ENCODE results near the gene NUP188.

The NUP188 gene

GRCh38 chr9:128916204-128916603 is 31.3 kb upstream of the NUP188 start:
- peak; percentile 57 for DNase-seq (ENCODE audit: low read depth, low spot score)

- DNase-seq (ENCODE audit: low read depth, low spot score) = no peak
These were observed 30.8 kb upstream of the NUP188 start for GRCh38 chr9:128916745-128917144.

DNA sequence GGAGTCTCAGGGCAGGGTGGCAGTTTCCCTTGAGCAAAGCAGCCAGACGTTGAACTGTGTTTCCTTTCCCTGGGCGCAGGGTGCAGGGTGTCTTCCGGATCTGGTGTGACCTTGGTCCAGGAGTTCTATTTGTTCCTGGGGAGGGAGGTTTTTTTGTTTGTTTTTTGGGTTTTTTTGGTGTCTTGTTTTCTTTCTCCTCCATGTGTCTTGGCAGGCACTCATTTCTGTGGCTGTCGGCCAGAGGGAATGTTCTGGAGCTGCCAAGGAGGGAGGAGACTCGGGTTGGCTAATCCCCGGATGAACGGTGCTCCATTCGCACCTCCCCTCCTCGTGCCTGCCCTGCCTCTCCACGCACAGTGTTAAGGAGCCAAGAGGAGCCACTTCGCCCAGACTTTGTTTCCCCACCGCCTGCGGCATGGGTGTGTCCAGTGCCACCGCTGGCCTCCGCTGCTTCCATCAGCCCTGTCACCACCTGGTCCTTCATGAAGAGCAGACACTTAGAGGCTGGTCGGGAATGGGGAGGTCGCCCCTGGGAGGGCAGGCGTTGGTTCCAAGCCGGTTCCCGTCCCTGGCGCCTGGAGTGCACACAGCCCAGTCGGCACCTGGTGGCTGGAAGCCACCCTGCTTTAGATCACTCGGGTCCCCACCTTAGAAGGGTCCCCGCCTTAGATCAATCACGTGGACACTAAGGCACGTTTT is 30.2 kb upstream of the NUP188 start:
- DNase-seq (ENCODE audit: low read depth, low spot score) = no peak

- no peak for DNase-seq (ENCODE audit: low read depth, low spot score)
These were observed 28.6 kb upstream of the NUP188 start for GRCh38 chr9:128918921-128919320.

- DNase-seq (ENCODE audit: low read depth, low spot score) = no peak
These were observed 28.0 kb upstream of the NUP188 start for GRCh38 chr9:128919402-128920089.

DNA sequence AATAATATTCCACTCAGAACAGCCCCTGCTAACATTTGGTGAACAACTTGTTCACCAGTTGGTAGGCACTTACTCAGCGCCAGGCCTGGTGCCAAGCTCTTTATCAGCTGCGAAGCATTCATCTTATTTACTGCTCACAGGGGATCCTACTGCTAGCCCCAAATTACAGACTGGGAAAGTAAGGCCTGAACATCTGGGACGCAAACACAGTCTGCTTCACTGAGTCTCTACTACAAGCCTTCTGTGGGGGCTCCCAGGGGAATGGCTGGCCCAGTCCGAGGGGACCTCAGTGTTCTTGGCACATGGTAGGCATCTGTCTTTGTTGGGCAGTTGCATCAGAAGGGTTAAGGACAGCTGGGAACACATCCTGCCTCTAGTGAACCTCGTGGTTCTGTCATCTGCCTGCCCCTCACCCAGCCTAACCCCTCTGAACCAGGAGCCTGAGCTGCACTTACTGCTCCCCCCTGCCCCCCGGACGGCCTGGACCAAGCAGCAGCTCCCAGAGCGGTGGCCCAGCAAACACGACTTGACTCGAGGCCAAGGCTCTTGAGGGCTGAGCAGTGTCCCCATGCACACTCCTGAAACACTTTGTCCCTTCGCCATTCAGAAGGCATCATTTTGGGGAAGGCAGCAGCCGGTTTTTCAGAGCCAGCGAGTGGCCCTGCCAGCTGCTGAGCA is 27.0 kb upstream of the NUP188 start, which contains the start of gene PHYHD1:
Gene PHYHD1, plus strand, starts transcription at position 602 of the 678 bp plus-strand sequence. CDS start 1,342 bp downstream, outside the sequence.
- no peak for DNase-seq (ENCODE audit: low read depth, low spot score)

DNA sequence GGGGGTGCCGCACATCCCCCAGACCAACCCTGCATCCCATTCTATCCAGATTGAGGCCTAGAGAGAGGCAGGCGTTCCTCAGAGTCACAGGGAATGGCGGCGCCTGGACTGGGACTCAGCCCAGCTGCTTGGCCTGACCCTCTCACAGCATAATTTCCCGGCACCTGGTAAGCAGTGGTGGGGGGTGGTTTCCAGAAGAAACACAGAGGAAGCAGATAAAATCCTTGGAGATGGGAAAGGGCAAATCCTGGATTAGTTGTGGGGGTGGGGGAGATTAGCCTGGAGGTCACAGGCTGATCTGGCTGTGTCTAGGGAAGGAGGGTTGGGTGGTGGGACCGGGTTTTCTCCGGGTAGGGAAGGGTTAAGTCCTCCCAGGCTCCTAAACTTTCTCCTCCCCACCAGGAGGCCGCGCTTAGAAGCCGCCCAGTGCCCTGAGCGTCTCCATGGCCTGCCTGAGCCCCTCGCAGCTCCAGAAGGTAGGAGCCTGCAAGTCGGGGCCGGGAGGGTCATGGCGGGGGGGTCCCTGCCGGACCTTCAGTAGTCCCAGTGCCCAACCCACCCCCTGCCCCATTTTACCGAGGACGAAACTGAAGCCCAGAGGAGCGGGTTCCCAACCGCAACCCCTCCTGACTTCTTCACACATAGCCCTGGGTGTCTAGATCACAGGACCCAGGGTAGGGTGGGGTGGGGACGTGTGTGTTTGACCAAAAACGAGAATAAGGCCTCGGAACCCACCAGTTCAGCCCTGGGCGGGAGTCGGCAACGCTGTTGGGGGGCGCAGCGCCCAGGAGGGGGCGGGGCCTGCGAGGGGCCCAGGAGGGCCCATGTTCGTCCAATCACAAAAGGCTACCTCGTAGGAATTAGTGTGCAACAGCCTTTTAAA is 25.4 kb upstream of the NUP188 start:
- DNase-seq (ENCODE audit: low read depth, low spot score) = peak; percentile 94

GRCh38 chr9:128923493-128923883 is 24.0 kb upstream of the NUP188 start:
- no peak for DNase-seq (ENCODE audit: low read depth, low spot score)

DNA sequence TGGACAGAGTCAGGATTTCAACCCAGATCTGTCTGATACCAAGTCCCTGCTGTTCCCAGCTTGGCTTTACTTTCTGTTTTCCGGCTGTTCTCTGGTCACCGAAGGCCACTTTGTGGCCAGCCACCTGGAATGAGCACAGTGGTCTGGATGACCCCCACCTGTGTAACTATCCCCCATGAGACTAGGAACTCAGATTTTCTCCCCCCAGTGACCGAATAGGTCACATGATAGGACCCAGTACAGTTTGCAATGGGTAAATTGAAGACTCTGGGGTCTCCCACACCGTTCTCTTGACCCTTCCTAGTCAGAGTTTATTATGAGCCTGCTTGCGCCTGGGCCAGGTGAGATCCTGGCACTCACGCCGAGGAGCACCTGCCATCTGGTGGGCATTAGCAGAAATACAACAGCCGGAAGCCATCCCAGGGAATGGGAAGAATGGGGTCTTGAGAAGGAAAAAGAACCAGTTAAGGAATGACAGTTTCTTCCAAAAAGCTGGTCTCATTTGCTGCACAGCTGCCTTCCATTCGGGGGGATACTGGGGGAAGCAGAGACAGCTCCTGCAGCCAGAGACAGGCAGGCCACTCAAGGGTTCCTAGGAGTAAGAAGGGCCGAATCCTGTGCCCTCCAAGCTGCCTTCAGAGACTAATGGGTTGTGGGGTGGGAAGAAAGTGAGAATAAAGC is 19.6 kb upstream of the NUP188 start:
- peak; percentile 85 for DNase-seq (ENCODE audit: low read depth, low spot score)

DNA sequence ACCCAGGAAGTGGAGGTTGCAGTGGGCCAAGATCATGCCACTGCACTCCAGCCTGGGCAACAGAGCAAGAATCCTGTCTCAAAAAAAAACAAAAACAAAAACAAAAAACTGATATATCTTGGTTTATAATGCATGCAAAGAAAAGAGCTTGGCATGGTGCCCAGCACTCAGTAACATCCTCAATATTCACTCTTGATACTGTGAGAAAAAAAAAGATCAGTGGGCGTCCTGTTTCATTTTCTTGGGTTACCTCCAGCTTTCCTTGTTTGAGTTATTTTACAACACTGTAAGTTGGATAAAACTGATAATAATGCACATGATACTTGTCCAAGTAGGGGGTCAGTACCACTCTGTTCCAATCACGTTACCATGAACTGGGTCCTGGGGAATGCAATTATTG is 18.9 kb upstream of the NUP188 start:
- DNase-seq (ENCODE audit: low read depth, low spot score) = no peak

- DNase-seq (ENCODE audit: low read depth, low spot score) = no peak
These were observed 17.9 kb upstream of the NUP188 start for GRCh38 chr9:128929560-128929959.

GRCh38 chr9:128933731-128934130 is 13.8 kb upstream of the NUP188 start:
- no peak for DNase-seq (ENCODE audit: low read depth, low spot score)

DNA sequence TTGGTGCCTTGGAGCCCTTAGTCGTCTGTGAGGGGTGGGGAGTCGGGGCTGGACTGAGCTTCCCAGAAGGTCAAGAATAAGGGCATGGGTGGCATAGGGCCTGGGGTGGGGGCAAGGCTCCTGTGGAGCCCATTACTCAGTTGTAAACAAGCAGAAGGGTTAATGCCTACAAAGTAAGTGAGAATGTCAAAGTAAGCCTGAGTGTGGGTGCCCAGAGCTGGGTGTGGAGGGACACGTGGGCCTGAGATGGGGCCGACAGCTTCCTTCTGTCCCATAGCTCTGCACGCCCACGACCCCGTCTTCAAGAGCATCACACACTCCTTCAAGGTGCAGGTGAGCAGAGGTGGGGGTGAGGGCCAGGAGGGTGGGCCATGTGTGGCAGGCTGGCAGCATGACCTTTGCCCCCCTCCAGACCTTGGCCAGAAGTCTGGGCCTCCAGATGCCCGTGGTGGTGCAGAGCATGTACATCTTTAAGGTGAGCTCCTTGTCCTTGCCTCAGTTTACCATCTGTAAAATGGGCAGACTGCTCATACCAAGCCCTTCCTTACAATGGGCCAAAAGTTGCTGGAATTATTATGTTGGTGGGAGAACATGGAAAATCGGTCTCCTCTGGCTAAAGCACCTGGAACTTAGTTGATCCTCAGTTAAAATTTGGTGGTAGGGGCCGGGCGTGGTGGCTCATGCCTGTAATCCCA is 11.2 kb upstream of the NUP188 start:
- DNase-seq (ENCODE audit: low read depth, low spot score) = no peak

DNA sequence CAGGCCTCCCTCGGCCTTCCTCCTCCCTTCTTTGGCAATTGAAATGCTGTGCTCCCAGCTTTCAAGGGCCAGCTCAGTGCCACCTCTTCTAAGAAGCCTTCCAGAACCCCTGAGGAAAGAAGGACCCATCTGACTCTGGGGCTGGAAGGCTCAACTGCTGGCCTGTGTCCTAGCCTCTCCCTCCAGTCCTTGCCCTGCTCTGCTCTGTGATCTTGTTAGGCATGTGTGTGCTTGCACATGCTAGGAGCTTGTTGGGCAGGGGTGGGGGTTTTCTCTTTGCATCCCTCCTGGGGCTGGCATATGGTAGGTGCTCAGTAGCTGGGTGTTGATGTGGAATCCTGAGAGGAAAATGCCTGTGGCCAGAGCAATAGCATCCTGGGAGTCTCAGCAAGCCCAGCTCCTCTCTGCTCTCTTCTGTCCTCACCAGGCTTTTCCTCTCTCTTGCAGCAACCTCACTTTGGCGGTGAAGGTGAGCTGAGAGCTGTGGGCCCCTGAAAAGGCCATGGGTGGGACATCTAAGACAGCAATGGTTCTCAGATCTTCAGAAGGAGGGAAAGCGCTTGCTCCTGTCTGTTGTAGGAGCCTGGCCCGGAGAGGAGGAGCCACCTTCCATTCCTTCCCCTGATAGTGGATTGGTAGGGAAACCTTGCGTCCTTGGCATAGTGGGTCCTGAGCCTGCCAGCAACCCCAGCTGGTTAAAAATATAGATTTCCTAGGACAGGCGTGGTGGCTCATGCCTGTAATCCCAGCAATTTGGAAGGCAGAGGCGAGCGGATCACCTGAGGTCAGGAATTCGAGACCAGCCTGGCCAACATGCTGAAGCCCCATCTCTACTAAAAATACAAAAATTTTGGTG is 10.0 kb upstream of the NUP188 start:
- DNase-seq (ENCODE audit: low read depth, low spot score) = no peak

- peak; percentile 58 for DNase-seq (ENCODE audit: low read depth, low spot score)
These were observed 7.1 kb upstream of the NUP188 start for GRCh38 chr9:128940271-128940921.

DNA sequence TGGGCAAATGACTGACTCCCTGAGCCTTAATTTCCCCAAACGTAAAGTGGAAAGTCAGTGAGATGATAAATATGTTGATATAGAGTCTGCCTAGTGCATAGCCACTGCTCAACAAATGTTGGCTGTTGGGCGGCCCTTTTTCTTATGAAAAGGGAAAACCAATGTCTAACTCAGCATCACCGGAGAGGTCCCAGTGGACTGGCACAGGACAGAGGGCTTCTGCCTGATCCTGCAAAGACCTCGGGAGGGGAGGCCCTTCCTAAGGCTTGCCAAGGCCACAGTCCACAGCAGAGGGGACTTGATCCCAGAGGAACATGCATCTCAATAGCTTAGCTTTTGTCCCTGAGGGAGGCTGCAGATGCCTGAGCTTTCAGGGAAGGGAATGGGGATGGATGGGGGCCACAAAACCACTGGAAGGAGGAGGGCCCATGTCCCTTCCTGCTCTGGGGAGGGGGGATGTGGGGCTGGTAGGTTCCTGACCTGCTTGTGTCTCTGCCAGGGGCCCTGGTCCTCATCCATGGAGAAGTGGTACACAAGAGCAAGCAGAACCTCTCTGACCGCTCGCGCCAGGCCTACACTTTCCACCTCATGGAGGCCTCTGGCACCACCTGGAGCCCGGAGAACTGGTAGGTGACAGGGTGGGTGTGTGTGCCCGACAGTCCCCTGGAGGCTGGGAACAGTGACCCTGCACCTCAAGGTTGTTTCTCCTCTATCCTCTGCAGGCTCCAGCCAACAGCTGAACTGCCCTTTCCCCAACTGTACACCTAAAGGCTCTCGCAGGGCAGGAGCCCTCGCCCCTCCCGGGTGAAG is 6.3 kb upstream of the NUP188 start:
- DNase-seq (ENCODE audit: low read depth, low spot score) = no peak

DNA sequence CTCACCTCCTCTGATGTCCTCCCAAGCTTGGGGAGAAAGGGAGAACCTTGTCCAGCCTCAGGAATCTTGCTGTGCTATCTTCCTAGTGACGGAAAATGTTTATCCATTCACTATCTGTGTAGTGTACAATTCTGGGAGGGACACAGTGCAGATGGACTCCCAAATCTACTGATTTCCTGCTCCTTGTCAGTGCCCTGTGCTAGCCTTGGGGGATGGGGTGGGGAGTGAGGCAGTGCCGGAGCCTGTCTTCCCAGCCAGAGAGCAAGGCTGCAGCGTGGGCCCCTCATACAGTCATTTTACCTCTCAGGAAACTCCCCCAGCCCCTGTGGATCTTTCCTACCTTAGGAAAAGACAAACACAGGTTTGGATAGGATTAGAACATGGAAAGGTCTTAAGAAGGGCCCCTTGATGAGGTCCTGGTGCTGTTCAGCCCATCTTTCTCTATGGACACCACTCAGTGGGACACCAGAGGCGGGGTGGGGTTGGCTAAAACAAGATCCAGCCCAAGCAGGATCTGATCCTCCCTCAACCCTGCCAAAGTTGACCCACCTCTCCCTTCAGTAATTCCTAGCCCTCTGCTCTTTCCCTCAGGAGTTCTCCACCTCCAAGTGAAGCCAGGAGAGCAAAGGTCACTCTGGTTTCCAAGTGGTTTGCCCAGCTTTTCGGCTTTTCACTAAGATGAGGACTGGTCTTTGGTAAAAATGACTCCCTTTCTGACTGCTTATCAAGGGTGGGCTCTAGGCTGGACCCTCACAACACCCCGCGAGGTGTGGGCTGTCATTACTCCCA is 3.5 kb upstream of the NUP188 start:
- DNase-seq (ENCODE audit: low read depth, low spot score) = no peak

Measured in ELF-1 (cell line).